Measurements from ENCODE around the gene ARAP3.

The ARAP3 gene

GRCh38 chr5:141655020-141655419 is 27.0 kb downstream of the ARAP3 start:
- DNase-seq = no peak
- WGBS (ENCODE audit: insufficient coverage) = 92% methylated on average over 2 of the region's 7 CpGs
- POLR2A ChIA-PET = no interaction called here
- Histone ChIP-seq H3K36me3 (ENCODE audit: control insufficient read depth in 4 of 4, insufficient read depth in 4 of 4, low read length in 3 of 4) (no peaks in the 10 kb centered on the region), H3K4me3 (ENCODE audit: control insufficient read depth in 1 of 7, extremely low read depth in 1 of 7, insufficient read depth in 4 of 7, low read depth in 2 of 7, low read length in 6 of 7) (no peak overlapping the region), H3K27me3 (replicated peaks in 2 of 5; ENCODE audit: control insufficient read depth in 4 of 5, insufficient read depth in 5 of 5, low read length in 4 of 5) (peaks cover 0 to 4% (median 0%) of the 10 kb centered on the region in 5 experiments), H3K4me1 (ENCODE audit: control extremely low read depth in 1 of 4, control insufficient read depth in 4 of 4, insufficient read depth in 4 of 4, low read length in 3 of 4) (peaks cover 5 to 15% (median 11%) of the 10 kb centered on the region in 4 experiments), H3K9me3 (ENCODE audit: control extremely low read depth in 1 of 5, control insufficient read depth in 4 of 5, insufficient read depth in 2 of 5, low read depth in 1 of 5, low read length in 4 of 5) (peaks cover 0 to 2% (median 0%) of the 10 kb centered on the region in 5 experiments), H3K27ac (ENCODE audit: insufficient read depth in 1 of 2, low read depth in 1 of 2, low read length in 2 of 2, poor library complexity in 1 of 2, severe bottlenecking in 2 of 2) (no peak overlapping the region)
- CTCF ChIA-PET = interaction anchor here (1.7 kb wide), 1 partner anchor 14 kb away, joined by 3 read pairs; no protein-coding TSS in a partner anchor

- no peaks in the 10 kb centered on the region for H3K36me3 ChIP-seq (ENCODE audit: control insufficient read depth in 4 of 4, insufficient read depth in 4 of 4, low read length in 3 of 4)
- peaks cover 0 to 4% (median 0%) of the 10 kb centered on the region in 5 experiments for H3K27me3 ChIP-seq (replicated peaks in 2 of 5; ENCODE audit: control insufficient read depth in 4 of 5, insufficient read depth in 5 of 5, low read length in 4 of 5)
- no peak overlapping the region for H3K27ac ChIP-seq (ENCODE audit: insufficient read depth in 1 of 2, low read depth in 1 of 2, low read length in 2 of 2, poor library complexity in 1 of 2, severe bottlenecking in 2 of 2)
- ChIA-PET CTCF (interaction anchor here (0.9 to 2.6 kb wide), 4 partner anchors 13 to 62 kb away, joined by 3 to 9 read pairs (median 4); no protein-coding TSS in a partner anchor), POLR2A (no interaction called here)
- peaks cover 5 to 15% (median 11%) of the 10 kb centered on the region in 4 experiments for H3K4me1 ChIP-seq (ENCODE audit: control extremely low read depth in 1 of 4, control insufficient read depth in 4 of 4, insufficient read depth in 4 of 4, low read length in 3 of 4)
- peaks cover 0 to 1% (median 0%) of the 10 kb centered on the region in 5 experiments for H3K9me3 ChIP-seq (ENCODE audit: control extremely low read depth in 1 of 5, control insufficient read depth in 4 of 5, insufficient read depth in 2 of 5, low read depth in 1 of 5, low read length in 4 of 5)
- no peak for DNase-seq
- no peak overlapping the region for H3K4me3 ChIP-seq (ENCODE audit: control insufficient read depth in 1 of 7, extremely low read depth in 1 of 7, insufficient read depth in 4 of 7, low read depth in 2 of 7, low read length in 6 of 7)
- no CpG with 5 or more reads among the region's 2 CpGs for WGBS (ENCODE audit: insufficient coverage)
These were observed 27.7 kb downstream of the ARAP3 start for GRCh38 chr5:141654298-141654697.

GRCh38 chr5:141651728-141652105 is 30.3 kb downstream of the ARAP3 start:
- no peaks in the 10 kb centered on the region for H3K9me3 ChIP-seq (ENCODE audit: control extremely low read depth in 1 of 5, control insufficient read depth in 4 of 5, insufficient read depth in 2 of 5, low read depth in 1 of 5, low read length in 4 of 5)

GRCh38 chr5:141650851-141651727 is 30.9 kb downstream of the ARAP3 start, which contains the start of gene FCHSD1:
FCHSD1 (minus strand) TSS chr5:141651418; CDS start chr5:141651368, 50 bp downstream.
- ChIA-PET CTCF (interaction anchor here (0.7 to 1.6 kb wide), 6 partner anchors 14 to 80 kb away, joined by 3 to 5 read pairs (median 3); partner anchors contain the start of genes HDAC3 and RELL2), POLR2A (interaction anchor here (0.6 to 0.8 kb wide), 3 partner anchors 14 to 1176 kb away, joined by 3 to 4 read pairs (median 3); partner anchors contain the start of genes EIF4EBP3, HDAC3 and RELL2)
- Histone ChIP-seq H3K4me3 (ENCODE audit: control insufficient read depth in 1 of 7, extremely low read depth in 1 of 7, insufficient read depth in 4 of 7, low read depth in 2 of 7, low read length in 6 of 7) (peak within 1 kb of the TSS; percentile 58 to 87 (median 71)), H3K27me3 (replicated peaks in 2 of 5; ENCODE audit: control insufficient read depth in 4 of 5, insufficient read depth in 5 of 5, low read length in 4 of 5) (no peaks in the 10 kb centered on the region), H3K36me3 (ENCODE audit: control insufficient read depth in 4 of 4, insufficient read depth in 4 of 4, low read length in 3 of 4) (peaks cover 2 to 22% (median 11%) of the 10 kb centered on the region in 4 experiments), H3K27ac (ENCODE audit: insufficient read depth in 1 of 2, low read depth in 1 of 2, low read length in 2 of 2, poor library complexity in 1 of 2, severe bottlenecking in 2 of 2) (peak within 1 kb of the TSS in 1 of 2 experiments; percentile 21), H3K4me1 (ENCODE audit: control extremely low read depth in 1 of 4, control insufficient read depth in 4 of 4, insufficient read depth in 4 of 4, low read length in 3 of 4) (peaks cover 5 to 15% (median 11%) of the 10 kb centered on the region in 4 experiments), H3K9me3 (ENCODE audit: control extremely low read depth in 1 of 5, control insufficient read depth in 4 of 5, insufficient read depth in 2 of 5, low read depth in 1 of 5, low read length in 4 of 5) (no peaks in the 10 kb centered on the region)
- peak; percentile 66 to 83 (median 72) for DNase-seq
- 3% methylated on average over 38 of the region's 50 CpGs for WGBS (ENCODE audit: insufficient coverage)

More at GRCh38 chr5:141651728-141652105, 30.3 kb downstream of the ARAP3 start:
- ChIA-PET POLR2A (no interaction called here), CTCF (interaction anchor here (1.0 to 2.6 kb wide), 3 partner anchors 15 to 29 kb away, joined by 3 to 9 read pairs (median 5); partner anchors contain the start of genes HDAC3 and RELL2)
- H3K27ac ChIP-seq (ENCODE audit: insufficient read depth in 1 of 2, low read depth in 1 of 2, low read length in 2 of 2, poor library complexity in 1 of 2, severe bottlenecking in 2 of 2) = peak overlapping the region in 1 of 2 experiments; percentile 21
- no peak for DNase-seq
- peaks cover 0 to under 1% (median 0%) of the 10 kb centered on the region in 5 experiments for H3K27me3 ChIP-seq (replicated peaks in 2 of 5; ENCODE audit: control insufficient read depth in 4 of 5, insufficient read depth in 5 of 5, low read length in 4 of 5)
- peaks cover under 1 to 16% (median 9%) of the 10 kb centered on the region in 4 experiments for H3K36me3 ChIP-seq (ENCODE audit: control insufficient read depth in 4 of 4, insufficient read depth in 4 of 4, low read length in 3 of 4)
- 64% methylated on average over 8 of the region's 9 CpGs for WGBS (ENCODE audit: insufficient coverage)
- peaks cover 5 to 15% (median 11%) of the 10 kb centered on the region in 4 experiments for H3K4me1 ChIP-seq (ENCODE audit: control extremely low read depth in 1 of 4, control insufficient read depth in 4 of 4, insufficient read depth in 4 of 4, low read length in 3 of 4)
- peak overlapping the region; percentile 58 to 87 (median 71) for H3K4me3 ChIP-seq (ENCODE audit: control insufficient read depth in 1 of 7, extremely low read depth in 1 of 7, insufficient read depth in 4 of 7, low read depth in 2 of 7, low read length in 6 of 7)

GRCh38 chr5:141649972-141650371 is 32.1 kb downstream of the ARAP3 start:
- H3K27ac ChIP-seq (ENCODE audit: insufficient read depth in 1 of 2, low read depth in 1 of 2, low read length in 2 of 2, poor library complexity in 1 of 2, severe bottlenecking in 2 of 2) = no peak overlapping the region
- DNase-seq = no peak
- peaks cover 2 to 32% (median 16%) of the 10 kb centered on the region in 4 experiments for H3K36me3 ChIP-seq (ENCODE audit: control insufficient read depth in 4 of 4, insufficient read depth in 4 of 4, low read length in 3 of 4)
- H3K4me1 ChIP-seq (ENCODE audit: control extremely low read depth in 1 of 4, control insufficient read depth in 4 of 4, insufficient read depth in 4 of 4, low read length in 3 of 4) = peaks cover 5 to 15% (median 11%) of the 10 kb centered on the region in 4 experiments
- H3K4me3 ChIP-seq (ENCODE audit: control insufficient read depth in 1 of 7, extremely low read depth in 1 of 7, insufficient read depth in 4 of 7, low read depth in 2 of 7, low read length in 6 of 7) = no peak overlapping the region
- no peaks in the 10 kb centered on the region for H3K27me3 ChIP-seq (replicated peaks in 2 of 5; ENCODE audit: control insufficient read depth in 4 of 5, insufficient read depth in 5 of 5, low read length in 4 of 5)
- CTCF ChIA-PET = interaction anchor here (0.5 to 1.1 kb wide), 2 partner anchors 13 to 928 kb away, joined by 3 read pairs; no protein-coding TSS in a partner anchor
- no peaks in the 10 kb centered on the region for H3K9me3 ChIP-seq (ENCODE audit: control extremely low read depth in 1 of 5, control insufficient read depth in 4 of 5, insufficient read depth in 2 of 5, low read depth in 1 of 5, low read length in 4 of 5)
- POLR2A ChIA-PET = no interaction called here

GRCh38 chr5:141649056-141649688 is 32.9 kb downstream of the ARAP3 start:
- Histone ChIP-seq H3K27me3 (replicated peaks in 2 of 5; ENCODE audit: control insufficient read depth in 4 of 5, insufficient read depth in 5 of 5, low read length in 4 of 5) (no peaks in the 10 kb centered on the region), H3K27ac (ENCODE audit: insufficient read depth in 1 of 2, low read depth in 1 of 2, low read length in 2 of 2, poor library complexity in 1 of 2, severe bottlenecking in 2 of 2) (no peak overlapping the region), H3K4me1 (ENCODE audit: control extremely low read depth in 1 of 4, control insufficient read depth in 4 of 4, insufficient read depth in 4 of 4, low read length in 3 of 4) (peaks cover 5 to 15% (median 11%) of the 10 kb centered on the region in 4 experiments), H3K9me3 (ENCODE audit: control extremely low read depth in 1 of 5, control insufficient read depth in 4 of 5, insufficient read depth in 2 of 5, low read depth in 1 of 5, low read length in 4 of 5) (no peaks in the 10 kb centered on the region), H3K36me3 (ENCODE audit: control insufficient read depth in 4 of 4, insufficient read depth in 4 of 4, low read length in 3 of 4) (peaks cover 2 to 40% (median 19%) of the 10 kb centered on the region in 4 experiments), H3K4me3 (ENCODE audit: control insufficient read depth in 1 of 7, extremely low read depth in 1 of 7, insufficient read depth in 4 of 7, low read depth in 2 of 7, low read length in 6 of 7) (no peak overlapping the region)
- ChIA-PET CTCF (interaction anchor here (1.1 kb wide), 1 partner anchor 14 kb away, joined by 3 read pairs; no protein-coding TSS in a partner anchor), POLR2A (no interaction called here)
- no peak for DNase-seq
- WGBS (ENCODE audit: insufficient coverage) = 99% methylated on average over 17 of the region's 17 CpGs
